Upper lobe of left lung (tissue), 6 donors: ENCODE results near the gene ATG7. TPM values are rescaled to one million over a fixed set of nuclear protein-coding genes. Genes with fewer than 3 reads are reported as not detected.

ENCODE experiments used
- ATAC-seq, 2 donors: fragments of 200-7000 bp; cut with Tn5 transposase; one replicate each; pipeline ENCODE4 v1.9.1; 2022; ENCODE audit warnings: mild to moderate bottlenecking in 2 of 2, moderate library complexity in 2 of 2; ENCODE audit not compliant: low FRiP score in 2 of 2
- DNase-seq, 2 donors: peaks; one replicate each; pipeline ENCODE4 v3.0.0-alpha.2; 2019 to 2020
- H3K27ac ChIP-seq, 4 donors: fragments of 200-600 bp; sonication (generic); one replicate each; pipeline ENCODE4 v1.5.1; 2016 to 2019
- H3K27me3 ChIP-seq, 4 donors: fragments of 200-600 bp; sonication (generic); one replicate each; pipeline ENCODE4 v1.5.1; 2017 to 2019
- H3K36me3 ChIP-seq, 4 donors: fragments of 200-600 bp; sonication (generic); one replicate each; pipeline ENCODE4 v1.5.1; 2016 to 2019
- H3K4me1 ChIP-seq, 4 donors: fragments of 200-600 bp; sonication (generic); one replicate each; pipeline ENCODE4 v1.5.1; 2018 to 2019
- H3K4me3 ChIP-seq, 4 donors: fragments of 200-600 bp; sonication (generic); one replicate each; pipeline ENCODE4 v1.5.1; 2017 to 2019; ENCODE audit warnings: mild to moderate bottlenecking in 2 of 4, moderate library complexity in 1 of 4
- H3K9me3 ChIP-seq, 4 donors: fragments of 200-600 bp; sonication (generic); one replicate each; pipeline ENCODE4 v1.5.1; 2018 to 2019
- CTCF ChIP-seq, 6 experiments: fragments of 450-650 bp in 4 of 6; fragments of 200-600 bp in 2 of 6; sonication (generic) in 2 of 6; IDR thresholded peaks; one replicate each; pipeline ENCODE4 v1.5.1; 2016 to 2019; ENCODE audit warnings: antibody characterized with exemption in 6 of 6
- EP300 ChIP-seq, 4 donors: sonication (generic); formaldehyde crosslinking; IDR thresholded peaks; one replicate each; pipeline ENCODE4 v1.5.1; 2017; ENCODE audit warnings: antibody characterized with exemption in 4 of 4, control low read depth in 2 of 4
- POLR2A ChIP-seq, 4 donors: fragments of 450-650 bp; IDR thresholded peaks; one replicate each; pipeline ENCODE4 v1.5.1; 2016 to 2017; ENCODE audit warnings: antibody characterized with exemption in 4 of 4, mild to moderate bottlenecking in 2 of 4
- POLR2AphosphoS5 ChIP-seq, 2 donors: sonication (generic); formaldehyde crosslinking; IDR thresholded peaks; one replicate each; pipeline ENCODE4 v1.5.1; 2017; ENCODE audit warnings: antibody characterized with exemption in 2 of 2
- WGBS, 2 donors: methylation state at CpG; one replicate each; pipeline ENCODE4 v1.1.5; 2017 to 2018; 5-methylcytosine and 5-hydroxymethylcytosine counted together
- total RNA-seq, 6 donors: library from RNA; depleted of rRNA in 4 of 6; stranded (reverse); fragments of >200 nt in 4 of 6; gene quantifications; one replicate each; pipeline versions ENCODE4 v1.1.0 to v1.2.1, GENCODE V29; 2016 to 2021
- donor health status: DM: no; HTN: no; CAD: no; lungs with moderate emphysema.
- donor health status: DM: no; HTN: yes; CAD: no; lungs with severe emphysema.

Gene ATG7
- total RNA-seq, 6 donors from 2014 or later = 52.4 to 195 (median 74.1) TPM

DNA sequence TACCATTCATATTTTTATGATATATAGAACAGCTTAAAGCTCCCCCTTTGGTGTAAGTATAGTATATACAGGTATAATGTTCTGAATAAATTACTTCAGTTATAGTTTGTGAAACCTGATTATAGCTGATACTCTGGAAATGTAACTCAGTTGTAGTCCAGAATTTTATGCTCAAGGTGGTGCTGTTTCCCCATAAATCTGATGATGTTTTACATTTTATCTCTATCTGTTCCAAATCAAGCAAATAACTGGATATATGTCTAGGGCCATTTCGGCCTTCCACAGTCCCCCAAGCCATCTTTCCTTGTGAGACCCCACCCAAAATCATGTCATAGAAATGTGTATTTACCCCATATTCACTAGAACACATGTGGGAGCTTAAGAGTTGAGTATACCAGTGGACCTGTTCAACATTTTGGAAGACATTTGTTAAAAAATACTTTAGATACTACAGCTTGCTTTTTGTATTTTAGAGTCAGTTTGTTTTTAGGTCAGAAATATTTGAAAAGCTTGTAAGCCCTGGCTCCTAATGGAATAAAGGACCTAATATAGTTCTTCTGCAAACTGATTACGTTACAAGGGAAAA lies 107.1 kb downstream of the ATG7 start:
- no peaks in the 10 kb centered on the region for H3K9me3 ChIP-seq
- ATAC-seq = peak in 1 of 2 donors; percentile 53
- DNase-seq = no peak
- peak overlapping the region; percentile 31 to 58 (median 42) for H3K27ac ChIP-seq
- no peaks in the 10 kb centered on the region for H3K27me3 ChIP-seq
- WGBS, 2 donors = 40 to 50% methylated on average over 2 of the region's 2 CpGs
- peaks cover 8 to 12% (median 9%) of the 10 kb centered on the region in 4 donors for H3K4me1 ChIP-seq
- peaks cover 0 to 2% (median under 1%) of the 10 kb centered on the region in 4 donors for H3K36me3 ChIP-seq
- H3K4me3 ChIP-seq = peak overlapping the region in 2 of 4 donors; percentile 4 to 25
- TF ChIP-seq CTCF (IDR thresholded peaks at IDR 0.05) (peak; percentile 26 to 73 (median 60)), EP300 (IDR thresholded peaks at IDR 0.05) (no peak), POLR2AphosphoS5 (IDR thresholded peaks at IDR 0.05) (no peak)

DNA sequence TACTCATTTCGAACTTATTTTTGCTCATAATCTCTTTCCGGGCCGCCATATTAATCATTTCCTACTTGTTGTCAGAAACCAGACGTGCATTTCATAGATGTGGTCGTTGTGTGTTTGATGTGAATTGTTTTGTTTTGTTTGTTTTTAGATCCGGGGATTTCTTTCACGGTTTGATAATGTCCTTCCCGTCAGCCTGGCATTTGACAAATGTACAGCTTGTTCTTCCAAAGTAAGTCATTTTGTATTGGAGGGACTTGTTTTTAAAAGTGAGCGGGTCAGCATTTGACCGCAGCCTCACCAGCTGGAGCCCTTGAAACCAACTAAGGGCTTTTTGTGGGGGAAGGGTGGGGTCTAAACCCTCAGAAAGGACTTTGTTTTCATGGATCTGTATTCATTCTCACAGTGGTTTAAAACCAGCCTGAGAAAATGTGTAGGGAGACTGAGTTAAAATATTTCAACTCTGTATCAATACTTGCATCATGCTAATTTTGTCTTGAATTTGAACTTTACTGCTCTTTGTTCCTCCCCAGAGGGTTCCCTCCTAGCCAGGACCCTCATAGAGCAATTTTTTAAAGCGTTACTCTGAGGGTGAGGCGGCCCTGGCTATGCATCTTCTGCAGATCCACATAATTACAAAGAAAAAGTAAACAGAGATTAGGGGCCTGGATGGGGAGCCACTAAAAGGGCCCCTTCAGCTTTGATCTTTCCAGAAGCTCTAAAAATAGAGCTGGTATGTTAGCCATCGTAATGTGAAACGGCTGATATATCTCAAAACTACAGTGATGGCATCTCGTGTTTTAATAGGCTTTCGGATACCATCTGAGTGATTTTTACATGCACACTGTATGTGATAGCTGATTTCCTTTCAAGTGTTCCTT lies 107.9 kb downstream of the ATG7 start:
- no peak for DNase-seq
- peaks cover 0 to 2% (median 0%) of the 10 kb centered on the region in 4 donors for H3K36me3 ChIP-seq
- WGBS, 2 donors = 53 to 57% methylated on average over 16 of the region's 16 CpGs
- TF ChIP-seq POLR2A (IDR thresholded peaks at IDR 0.05) (no peak), CTCF (IDR thresholded peaks at IDR 0.05) (no peak), POLR2AphosphoS5 (IDR thresholded peaks at IDR 0.05) (no peak), EP300 (IDR thresholded peaks at IDR 0.05) (no peak)
- peak overlapping the region in 2 of 4 donors; percentile 4 to 25 for H3K4me3 ChIP-seq
- peak overlapping the region; percentile 31 to 58 (median 42) for H3K27ac ChIP-seq
- ATAC-seq = no peak
- no peaks in the 10 kb centered on the region for H3K9me3 ChIP-seq
- no peaks in the 10 kb centered on the region for H3K27me3 ChIP-seq
- peaks cover 8 to 12% (median 9%) of the 10 kb centered on the region in 4 donors for H3K4me1 ChIP-seq

DNA sequence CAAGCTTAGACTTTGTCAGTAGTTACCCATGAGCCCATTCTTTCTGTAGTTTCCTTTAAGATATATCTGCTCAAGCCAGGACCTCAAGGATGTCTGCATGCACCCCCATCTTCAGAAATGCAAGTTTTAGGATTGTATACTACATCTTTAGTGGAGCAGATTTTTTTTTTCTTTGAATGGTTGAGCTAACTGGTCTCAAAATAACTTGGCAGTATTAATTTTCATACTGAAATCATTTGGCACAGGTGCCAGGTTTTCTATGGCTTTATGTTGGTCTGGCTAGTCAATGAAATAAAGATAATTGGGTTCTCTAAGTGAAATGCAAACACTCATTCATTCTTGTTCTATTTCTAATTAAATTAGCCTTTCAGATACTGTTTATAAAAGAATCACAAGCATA lies 108.9 kb downstream of the ATG7 start:
- Histone ChIP-seq H3K27me3 (no peaks in the 10 kb centered on the region), H3K4me1 (peaks cover 10 to 16% (median 14%) of the 10 kb centered on the region in 4 donors), H3K4me3 (no peak overlapping the region), H3K36me3 (peaks cover 0 to 2% (median 0%) of the 10 kb centered on the region in 4 donors), H3K27ac (no peak overlapping the region), H3K9me3 (no peaks in the 10 kb centered on the region)
- DNase-seq = no peak
- TF ChIP-seq CTCF (IDR thresholded peaks at IDR 0.05) (no peak), POLR2A (IDR thresholded peaks at IDR 0.05) (no peak), POLR2AphosphoS5 (IDR thresholded peaks at IDR 0.05) (no peak), EP300 (IDR thresholded peaks at IDR 0.05) (no peak)
- no peak for ATAC-seq

DNA sequence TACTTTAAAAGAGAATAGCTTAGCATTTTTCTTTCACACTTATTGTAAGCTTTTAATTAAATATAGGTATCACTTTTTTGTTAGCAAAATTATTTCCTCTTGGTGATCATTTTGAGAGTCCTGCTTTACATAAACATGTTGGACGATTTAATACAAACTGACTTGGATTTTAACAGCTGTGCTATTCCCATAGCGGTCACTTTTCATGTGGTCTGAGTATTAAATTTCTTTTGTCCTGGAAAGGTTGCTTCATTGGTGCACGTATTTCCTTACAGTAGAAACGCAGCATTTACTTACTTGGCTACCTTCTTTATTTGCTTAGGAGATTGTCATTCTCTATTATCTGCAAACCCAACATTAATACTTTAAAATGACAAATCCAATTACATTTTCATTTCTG lies 109.4 kb downstream of the ATG7 start:
- TF ChIP-seq POLR2AphosphoS5 (IDR thresholded peaks at IDR 0.05) (no peak), POLR2A (IDR thresholded peaks at IDR 0.05) (no peak), EP300 (IDR thresholded peaks at IDR 0.05) (no peak), CTCF (IDR thresholded peaks at IDR 0.05) (no peak)
- peaks cover 0 to 2% (median 0%) of the 10 kb centered on the region in 4 donors for H3K36me3 ChIP-seq
- WGBS, 2 donors = 79 to 92% methylated on average over 4 of the region's 4 CpGs
- H3K4me1 ChIP-seq = peaks cover 10 to 20% (median 16%) of the 10 kb centered on the region in 4 donors
- DNase-seq (no peak), ATAC-seq (no peak)
- no peaks in the 10 kb centered on the region for H3K27me3 ChIP-seq
- no peaks in the 10 kb centered on the region for H3K9me3 ChIP-seq
- no peak overlapping the region for H3K4me3 ChIP-seq
- no peak overlapping the region for H3K27ac ChIP-seq
